H1 (cell line): ENCODE data around the gene HSP90B1. TPM values are rescaled to one million over a fixed set of nuclear protein-coding genes. Genes with fewer than 3 reads are reported as not detected.

Experiments
- ATF2 ChIP-seq: IDR thresholded peaks from 2 replicates; pipeline ENCODE4 v1.6.1; 2012; ENCODE audit warnings: low read length, inconsistent platforms
- BACH1 ChIP-seq: IDR thresholded peaks from 2 replicates; pipeline ENCODE4 v1.6.1; 2012; ENCODE audit warnings: low read length, improper control_type of control experiment
- EZH2 ChIP-seq: fragments of 200-600 bp; sonication (generic); IDR thresholded peaks from 2 replicates; pipeline ENCODE4 v1.7.1; 2012; ENCODE audit warnings: low read depth, mild to moderate bottlenecking, moderate library complexity, low read length, inconsistent platforms; ENCODE audit not compliant: severe bottlenecking
- JUN ChIP-seq: IDR thresholded peaks from 2 replicates; pipeline ENCODE4 v1.6.1; 2011; ENCODE audit warnings: low read depth, mild to moderate bottlenecking, improper control_type of control experiment, low read length
- USF2 ChIP-seq: IDR thresholded peaks from 2 replicates; pipeline ENCODE4 v1.6.1; 2011; ENCODE audit warnings: low read length, improper control_type of control experiment
- polyA plus RNA-seq, 7 experiments: library from polyadenylated mRNA; depleted of rRNA in 3 of 7; stranded (reverse) in 5 of 7; unstranded in 2 of 7; fragments of >200 nt in 5 of 7; fragments of 200-250 nt in 2 of 7; gene quantifications; 1 replicate in 5 of 7; 2 replicates in 1 of 7; 4 replicates in 1 of 7; pipeline versions ENCODE4 v1.2.1 to v1.2.3, GENCODE V29; 2011 to 2013; ENCODE audit warnings: missing spikeins in 2 of 7, mixed read lengths in 2 of 7
- total RNA-seq: library from RNA; stranded (reverse); fragmentation: NEBNext Ultra II Directional; extraction: Animal tissue kit (Norgen Biotek cat#: 25700); gene quantifications from 2 replicates; pipeline ENCODE4 v1.2.1, GENCODE V29; 2021

Gene HSP90B1
- total and polyA plus RNA-seq, 2 of the 8 experiments (the other 6 are each of a cell fraction or from before 2014, with no cell fraction given): 161 to 847 TPM

DNA sequence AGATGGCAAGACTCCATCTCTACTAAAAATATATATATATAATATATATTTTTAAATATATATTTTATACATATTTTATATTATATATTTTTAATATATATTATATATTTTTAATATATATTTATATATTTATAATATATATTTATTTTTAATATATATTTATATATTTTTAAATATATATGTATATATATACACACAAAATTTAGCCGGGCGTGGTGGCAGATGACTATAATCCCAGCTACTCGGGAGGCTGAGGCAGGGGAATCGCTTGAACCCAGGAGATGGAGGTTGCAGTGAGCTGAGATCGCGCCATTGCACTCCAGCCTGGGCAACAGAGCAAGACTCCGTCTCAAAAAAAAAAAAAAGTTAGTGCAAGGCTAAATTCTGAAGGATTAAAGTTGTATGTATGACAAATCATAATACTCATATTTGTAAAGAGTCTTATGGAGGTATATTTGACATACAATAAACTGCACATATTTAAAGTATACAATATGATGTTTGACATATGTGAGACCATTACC lies 27.7 kb downstream of the HSP90B1 start (continued):
- TF ChIP-seq USF2: no peak
- no peak for TF ChIP-seq BACH1
- TF ChIP-seq EZH2: no peak
- no peak for TF ChIP-seq JUN
- no peak for TF ChIP-seq ATF2
